Measurements from ENCODE around the gene CCDC177.

CCDC177 gene

GRCh38 chr14:69527635-69528034, 47.0 kb downstream of the CCDC177 start:
- DNase-seq = no peak

GRCh38 chr14:69525896-69526295, 48.8 kb downstream of the CCDC177 start:
- no peak for DNase-seq

DNA sequence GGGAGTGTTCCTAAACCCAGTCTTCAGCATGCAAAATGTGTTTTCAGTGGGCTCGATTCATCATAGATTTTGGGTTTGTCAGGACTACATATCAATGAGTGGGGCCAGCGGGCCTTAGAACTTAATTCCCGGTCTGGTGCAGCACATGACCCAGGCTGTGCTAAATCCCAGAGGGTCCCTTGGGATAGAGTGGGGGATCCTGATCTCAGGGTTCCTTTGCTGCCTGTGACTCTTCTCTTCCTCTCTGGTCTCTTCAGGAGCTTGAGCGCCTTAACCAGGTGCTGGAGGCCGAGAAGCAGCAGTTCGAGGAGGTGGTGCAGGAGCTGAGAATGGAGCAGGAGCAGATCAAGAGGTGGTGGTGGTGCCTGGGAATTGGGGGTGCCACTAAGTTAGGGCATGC, 52.6 kb downstream of the CCDC177 start:
- no peak for DNase-seq

Data from inflammatory macrophage treated with lipopolysaccharide for 1 hour (primary cell).